Measurements from ENCODE around the gene TMEM234. TPM values are rescaled to one million over a fixed set of nuclear protein-coding genes. Genes with fewer than 3 reads are reported as not detected.
A peak's percentile ranks its signal among the peaks of the same experiment; 100 is the strongest.

TMEM234 gene
- total and polyA plus RNA-seq, 10 of the 15 experiments (the other 5 are each of a cell fraction or from before 2014, with no cell fraction given) = 2.9 to 10.9 (median 6.4) TPM

DNA sequence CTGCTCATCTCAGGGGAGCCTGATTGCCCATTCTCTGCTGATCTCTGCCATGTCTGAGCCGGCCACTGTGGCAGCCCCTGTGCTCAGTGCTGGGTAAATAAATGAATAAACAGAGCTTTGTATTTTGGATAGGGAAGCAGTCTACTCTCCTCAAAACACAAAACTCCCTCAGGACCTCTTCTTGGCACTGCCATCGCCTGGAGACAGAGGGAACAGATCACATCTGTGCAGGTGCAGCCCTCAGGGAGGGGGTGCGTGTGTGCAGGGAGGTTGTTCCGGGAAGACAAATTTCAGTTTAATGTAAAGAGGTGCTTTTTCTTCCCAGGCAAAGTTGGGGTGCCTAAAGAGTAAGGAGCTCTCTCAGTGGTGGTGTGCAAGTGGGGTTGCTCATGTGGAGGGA lies 17.2 kb upstream of the TMEM234 start (continued):
- TF ChIP-seq, protein P1, sequence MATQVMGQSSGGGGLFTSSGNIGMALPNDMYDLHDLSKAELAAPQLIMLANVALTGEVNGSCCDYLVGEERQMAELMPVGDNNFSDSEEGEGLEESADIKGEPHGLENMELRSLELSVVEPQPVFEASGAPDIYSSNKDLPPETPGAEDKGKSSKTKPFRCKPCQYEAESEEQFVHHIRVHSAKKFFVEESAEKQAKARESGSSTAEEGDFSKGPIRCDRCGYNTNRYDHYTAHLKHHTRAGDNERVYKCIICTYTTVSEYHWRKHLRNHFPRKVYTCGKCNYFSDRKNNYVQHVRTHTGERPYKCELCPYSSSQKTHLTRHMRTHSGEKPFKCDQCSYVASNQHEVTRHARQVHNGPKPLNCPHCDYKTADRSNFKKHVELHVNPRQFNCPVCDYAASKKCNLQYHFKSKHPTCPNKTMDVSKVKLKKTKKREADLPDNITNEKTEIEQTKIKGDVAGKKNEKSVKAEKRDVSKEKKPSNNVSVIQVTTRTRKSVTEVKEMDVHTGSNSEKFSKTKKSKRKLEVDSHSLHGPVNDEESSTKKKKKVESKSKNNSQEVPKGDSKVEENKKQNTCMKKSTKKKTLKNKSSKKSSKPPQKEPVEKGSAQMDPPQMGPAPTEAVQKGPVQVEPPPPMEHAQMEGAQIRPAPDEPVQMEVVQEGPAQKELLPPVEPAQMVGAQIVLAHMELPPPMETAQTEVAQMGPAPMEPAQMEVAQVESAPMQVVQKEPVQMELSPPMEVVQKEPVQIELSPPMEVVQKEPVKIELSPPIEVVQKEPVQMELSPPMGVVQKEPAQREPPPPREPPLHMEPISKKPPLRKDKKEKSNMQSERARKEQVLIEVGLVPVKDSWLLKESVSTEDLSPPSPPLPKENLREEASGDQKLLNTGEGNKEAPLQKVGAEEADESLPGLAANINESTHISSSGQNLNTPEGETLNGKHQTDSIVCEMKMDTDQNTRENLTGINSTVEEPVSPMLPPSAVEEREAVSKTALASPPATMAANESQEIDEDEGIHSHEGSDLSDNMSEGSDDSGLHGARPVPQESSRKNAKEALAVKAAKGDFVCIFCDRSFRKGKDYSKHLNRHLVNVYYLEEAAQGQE (IDR thresholded peaks at IDR 0.05; ENCODE audit: low read depth, low read length) = no peak
- TF ChIP-seq IKZF1 (conservative IDR thresholded peaks at IDR 0.05) = no peak
- TF ChIP-seq CREM (IDR thresholded peaks at IDR 0.05; ENCODE audit: low read depth) = no peak
- no peak for TF ChIP-seq RB1 (IDR thresholded peaks at IDR 0.05; ENCODE audit: borderline replicate concordance)
- no peak for TF ChIP-seq JUND (IDR thresholded peaks at IDR 0.05; ENCODE audit: low read depth, low read length)
- no peak for TF ChIP-seq SIN3A (IDR thresholded peaks at IDR 0.05; ENCODE audit: low read depth, low read length)

DNA sequence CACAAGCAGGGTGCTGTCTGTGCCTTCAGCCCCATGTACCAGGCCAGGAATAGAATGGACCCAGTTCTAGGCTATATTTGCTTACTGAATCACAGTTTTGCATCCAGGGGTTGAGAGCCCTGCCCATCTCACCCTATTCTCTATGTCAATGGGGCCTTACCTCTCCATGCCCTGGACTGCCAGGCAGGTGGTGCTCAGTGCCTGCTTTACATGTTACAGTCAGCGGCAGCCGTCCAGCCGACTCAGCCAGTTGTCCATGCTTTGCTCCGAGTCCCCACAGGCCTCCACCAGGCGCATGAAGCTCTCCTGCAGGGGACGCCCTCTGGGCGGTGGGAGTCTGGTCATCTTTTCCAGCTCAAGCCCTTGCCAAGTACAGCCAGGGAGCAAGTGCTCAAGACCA lies 12.6 kb upstream of the TMEM234 start:
- intact Hi-C loops (cut with micrococcal nuclease; ENCODE audit: unreplicated experiment) = no loop called here
- ATAC-seq = peak; percentile 16; the same call in 1 of the 3 replicates

More for the DNA sequence above, 12.6 kb upstream of the TMEM234 start:
- Histone ChIP-seq H3K79me2 (ENCODE audit: control insufficient read depth, insufficient read depth, low read length) (no peaks in the 10 kb centered on the region), H3K4me2 (ENCODE audit: control insufficient read depth, insufficient read depth) (no peak overlapping the region), H4K20me1 (ENCODE audit: control insufficient read depth, insufficient read depth) (no peaks in the 10 kb centered on the region), H3K9ac (ENCODE audit: control insufficient read depth, insufficient read depth, low read length) (no peak overlapping the region), H3K4me1 (ENCODE audit: control insufficient read depth, insufficient read depth, low read length) (no peaks in the 10 kb centered on the region), H3K9me3 (replicated peaks; ENCODE audit: control insufficient read depth, insufficient read depth, low read length) (no peaks in the 10 kb centered on the region), H2AFZ (ENCODE audit: control insufficient read depth, low read depth, low read length) (no peak overlapping the region), H3K4me3 (no peak overlapping the region), H3K36me3 (ENCODE audit: control insufficient read depth in 2 of 2, insufficient read depth in 2 of 2, low read length in 1 of 2) (peaks cover 5 to 8% of the 10 kb centered on the region in 2 experiments; a peak in 3 of 4 replicates), H3K27me3 (replicated peaks in 1 of 2; ENCODE audit: control insufficient read depth in 2 of 2, insufficient read depth in 2 of 2, low read length in 1 of 2) (no peaks in the 10 kb centered on the region), H3K27ac (ENCODE audit: control insufficient read depth, insufficient read depth) (no peak overlapping the region)
- no peak for FAIRE-seq
- DNase-seq (ENCODE audit: low read depth, low spot score) = no peak
- BruUV-seq (replicated peaks) = no TSS peak
- WGBS (ENCODE audit: insufficient coverage, insufficient replicate concordance, low lambda C conversion rate, missing lambda C conversion rate) = 78% methylated on average over 7 of the region's 7 CpGs
- CTCF ChIA-PET = interaction anchor here (0.5 to 3.2 kb wide), 2 partner anchors 19 to 57 kb away, joined by 3 to 10 read pairs; partner anchors contain the start of gene HDAC1
- SMC1A ChIA-PET (ENCODE audit: uncharacterized antibody, unreplicated experiment) = no interaction called here
- TF ChIP-seq FOXM1 (IDR thresholded peaks at IDR 0.05; ENCODE audit: low read depth, low read length) (no peak), TCF3 (IDR thresholded peaks at IDR 0.05; ENCODE audit: borderline replicate concordance, insufficient read depth, low read depth, low read length) (no peak), CREB1 (IDR thresholded peaks at IDR 0.05; ENCODE audit: low read depth) (no peak), KAT2A (conservative IDR thresholded peaks at IDR 0.05; ENCODE audit: control insufficient read depth, low read depth, low read length) (no peak), PML (IDR thresholded peaks at IDR 0.05; ENCODE audit: low read length) (no peak), YY1 (IDR thresholded peaks at IDR 0.05; ENCODE audit: low read depth, low read length) (no peak), NFXL1 (IDR thresholded peaks at IDR 0.05; ENCODE audit: borderline replicate concordance) (no peak)
- TF ChIP-seq, protein P2, sequence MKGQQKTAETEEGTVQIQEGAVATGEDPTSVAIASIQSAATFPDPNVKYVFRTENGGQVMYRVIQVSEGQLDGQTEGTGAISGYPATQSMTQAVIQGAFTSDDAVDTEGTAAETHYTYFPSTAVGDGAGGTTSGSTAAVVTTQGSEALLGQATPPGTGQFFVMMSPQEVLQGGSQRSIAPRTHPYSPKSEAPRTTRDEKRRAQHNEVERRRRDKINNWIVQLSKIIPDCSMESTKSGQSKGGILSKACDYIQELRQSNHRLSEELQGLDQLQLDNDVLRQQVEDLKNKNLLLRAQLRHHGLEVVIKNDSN (IDR thresholded peaks at IDR 0.05; ENCODE audit: borderline replicate concordance, extremely low read length, insufficient read depth, low read depth, low read length) = no peak
- TF ChIP-seq, protein P3, sequence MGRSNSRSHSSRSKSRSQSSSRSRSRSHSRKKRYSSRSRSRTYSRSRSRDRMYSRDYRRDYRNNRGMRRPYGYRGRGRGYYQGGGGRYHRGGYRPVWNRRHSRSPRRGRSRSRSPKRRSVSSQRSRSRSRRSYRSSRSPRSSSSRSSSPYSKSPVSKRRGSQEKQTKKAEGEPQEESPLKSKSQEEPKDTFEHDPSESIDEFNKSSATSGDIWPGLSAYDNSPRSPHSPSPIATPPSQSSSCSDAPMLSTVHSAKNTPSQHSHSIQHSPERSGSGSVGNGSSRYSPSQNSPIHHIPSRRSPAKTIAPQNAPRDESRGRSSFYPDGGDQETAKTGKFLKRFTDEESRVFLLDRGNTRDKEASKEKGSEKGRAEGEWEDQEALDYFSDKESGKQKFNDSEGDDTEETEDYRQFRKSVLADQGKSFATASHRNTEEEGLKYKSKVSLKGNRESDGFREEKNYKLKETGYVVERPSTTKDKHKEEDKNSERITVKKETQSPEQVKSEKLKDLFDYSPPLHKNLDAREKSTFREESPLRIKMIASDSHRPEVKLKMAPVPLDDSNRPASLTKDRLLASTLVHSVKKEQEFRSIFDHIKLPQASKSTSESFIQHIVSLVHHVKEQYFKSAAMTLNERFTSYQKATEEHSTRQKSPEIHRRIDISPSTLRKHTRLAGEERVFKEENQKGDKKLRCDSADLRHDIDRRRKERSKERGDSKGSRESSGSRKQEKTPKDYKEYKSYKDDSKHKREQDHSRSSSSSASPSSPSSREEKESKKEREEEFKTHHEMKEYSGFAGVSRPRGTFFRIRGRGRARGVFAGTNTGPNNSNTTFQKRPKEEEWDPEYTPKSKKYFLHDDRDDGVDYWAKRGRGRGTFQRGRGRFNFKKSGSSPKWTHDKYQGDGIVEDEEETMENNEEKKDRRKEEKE (IDR thresholded peaks at IDR 0.05) = no peak
- RAD21 ChIA-PET (ENCODE audit: unreplicated experiment) = no interaction called here
- POLR2A ChIA-PET = no interaction called here
- in situ Hi-C loops (cut with MboI) = no loop called here

All from GM12878 (cell line).